ENCODE data around the gene KATNAL1. TPM values are rescaled to one million over a fixed set of nuclear protein-coding genes. Genes with fewer than 3 reads are reported as not detected.

The KATNAL1 gene
- total and polyA plus RNA-seq, 2 of the 4 experiments (the other 2 are of a cell fraction), result 6.9 to 16.8 TPM

DNA sequence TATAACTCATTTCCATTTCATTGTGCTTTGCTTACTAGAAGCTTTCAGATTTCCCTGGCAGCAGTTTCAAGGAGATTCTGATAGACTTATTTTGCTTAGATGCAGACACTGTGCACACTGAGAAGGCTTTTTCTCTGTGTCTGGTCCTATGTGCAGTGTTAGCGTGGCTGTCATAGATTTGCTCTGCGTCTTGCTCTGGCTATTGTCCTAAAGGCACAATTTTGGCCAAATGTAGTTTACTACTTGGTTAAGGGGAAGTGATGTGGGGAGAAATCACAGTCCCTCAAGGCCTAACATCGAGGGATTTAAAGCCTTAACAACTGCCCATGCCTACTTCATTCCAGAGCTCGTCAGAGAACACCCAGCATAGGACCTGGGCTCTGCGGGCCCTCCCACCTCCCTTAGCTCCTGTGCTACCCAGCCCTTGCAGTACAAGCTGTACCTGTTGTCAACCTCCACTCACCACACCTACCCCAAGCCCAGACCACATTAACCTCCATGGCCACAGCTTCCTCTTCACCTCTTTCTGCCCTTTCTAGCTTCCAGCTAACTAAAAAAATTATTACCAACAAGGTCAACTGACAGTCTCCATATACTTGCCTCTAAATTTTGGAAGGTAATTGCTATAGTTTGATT is 38.9 kb upstream of the KATNAL1 start:
- Histone ChIP-seq H3K4me3 (ENCODE audit: insufficient read depth, low read depth, low read length) (no peak overlapping the region), H3K36me3 (ENCODE audit: control insufficient read depth, insufficient read depth, low read length) (no peaks in the 10 kb centered on the region), H3K56ac (ENCODE audit: extremely low read depth, insufficient read depth, low read length) (no peak overlapping the region), H3K27ac (ENCODE audit: insufficient read depth, low read length) (no peak overlapping the region), H3K27me3 (ENCODE audit: control insufficient read depth, insufficient read depth, low read length) (no peaks in the 10 kb centered on the region), H2BK5ac (ENCODE audit: low read depth, low read length, poor library complexity, severe bottlenecking) (no peak overlapping the region), H3K23ac (ENCODE audit: low read depth, low read length) (no peak overlapping the region), H3K4ac (ENCODE audit: low read depth, low read length) (no peak overlapping the region), H3K9ac (ENCODE audit: low read depth, low read length) (no peak overlapping the region), H3K79me1 (ENCODE audit: low read depth in 1 of 2, low read length in 2 of 2) (peaks cover 0 to 2% of the 10 kb centered on the region in 2 experiments; a peak in 1 of 4 replicates), H3K4me1 (ENCODE audit: control insufficient read depth, insufficient read depth, low read length) (peaks cover 8% of the 10 kb centered on the region), H3K9me1 (ENCODE audit: insufficient read depth, low read length) (peaks cover 6% of the 10 kb centered on the region; the same call in 1 of the 2 replicates), H4K20me1 (ENCODE audit: insufficient read depth, low read length) (no peaks in the 10 kb centered on the region), H4K8ac (ENCODE audit: low read depth in 2 of 2, low read length in 2 of 2) (no peak overlapping the region), H2BK15ac (ENCODE audit: low read depth, low read length) (no peak overlapping the region), H2AFZ (replicated peaks; ENCODE audit: low read length, poor library complexity) (no peak overlapping the region), H3K4me2 (ENCODE audit: low read depth, low read length) (no peak overlapping the region), H2AK5ac (ENCODE audit: low read depth, low read length) (no peak overlapping the region; the same call in 1 of the 2 replicates), H4K5ac (ENCODE audit: low read depth, low read length) (no peak overlapping the region), H3K14ac (replicated peaks; ENCODE audit: low read depth, low read length) (no peak overlapping the region), H4K91ac (ENCODE audit: insufficient read depth, low read depth, low read length) (no peak overlapping the region), H2BK120ac (ENCODE audit: low read depth, low read length) (no peak overlapping the region), H3K18ac (ENCODE audit: low read depth, low read length) (no peak overlapping the region), H2AK9ac (replicated peaks; ENCODE audit: low read depth, low read length, poor library complexity) (peak overlapping the region; percentile 40), H2BK20ac (ENCODE audit: low read depth, low read length) (no peak overlapping the region), H3K9me3 (ENCODE audit: control insufficient read depth, insufficient read depth, low read length) (no peaks in the 10 kb centered on the region)
- intact Hi-C loops (cut with micrococcal nuclease) (no loop called here), in situ Hi-C loops (cut with MboI; ENCODE audit: low sequenced_read_pairs) (no loop called here), dilution Hi-C loops (cut with HindIII; ENCODE audit: low sequenced_read_pairs, unreplicated experiment) (no loop called here)
- no TSS peak for BruUV-seq (replicated peaks)
- TF ChIP-seq, protein P1, sequence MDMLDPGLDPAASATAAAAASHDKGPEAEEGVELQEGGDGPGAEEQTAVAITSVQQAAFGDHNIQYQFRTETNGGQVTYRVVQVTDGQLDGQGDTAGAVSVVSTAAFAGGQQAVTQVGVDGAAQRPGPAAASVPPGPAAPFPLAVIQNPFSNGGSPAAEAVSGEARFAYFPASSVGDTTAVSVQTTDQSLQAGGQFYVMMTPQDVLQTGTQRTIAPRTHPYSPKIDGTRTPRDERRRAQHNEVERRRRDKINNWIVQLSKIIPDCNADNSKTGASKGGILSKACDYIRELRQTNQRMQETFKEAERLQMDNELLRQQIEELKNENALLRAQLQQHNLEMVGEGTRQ (IDR thresholded peaks at IDR 0.05; ENCODE audit: low read depth, low read length), result no peak
- no peak for TF ChIP-seq CHD1 (IDR thresholded peaks at IDR 0.05; ENCODE audit: low read depth, low read length)
- TF ChIP-seq ELK1 (IDR thresholded peaks at IDR 0.05; ENCODE audit: borderline replicate concordance, low read depth, low read length), result no peak
- TF ChIP-seq BHLHE40 (IDR thresholded peaks at IDR 0.05; ENCODE audit: low read depth, low read length), result no peak
- TF ChIP-seq MAZ (IDR thresholded peaks at IDR 0.05; ENCODE audit: borderline replicate concordance, low read depth, low read length), result no peak
- no peak for TF ChIP-seq RAD21 (IDR thresholded peaks at IDR 0.05; ENCODE audit: low read length)
- TF ChIP-seq MAFK (IDR thresholded peaks at IDR 0.05; ENCODE audit: low read depth, low read length), result no peak
- TF ChIP-seq MXI1 (IDR thresholded peaks at IDR 0.05; ENCODE audit: borderline replicate concordance, low read depth, low read length), result no peak
- TF ChIP-seq FOS (IDR thresholded peaks at IDR 0.05; ENCODE audit: low read depth, low read length), result no peak
- TF ChIP-seq CTCF (conservative IDR thresholded peaks at IDR 0.05; ENCODE audit: low read depth, low read length), result no peak
- TF ChIP-seq CEBPB (IDR thresholded peaks at IDR 0.05; ENCODE audit: low read depth, low read length), result no peak
- TF ChIP-seq RCOR1 (IDR thresholded peaks at IDR 0.05; ENCODE audit: insufficient replicate concordance, low read length), result no peak
- TF ChIP-seq RFX5 (IDR thresholded peaks at IDR 0.05; ENCODE audit: low read depth, low read length), result no peak
- no peak for TF ChIP-seq NFE2L2 (IDR thresholded peaks at IDR 0.05; ENCODE audit: low read depth, low read length)
- TF ChIP-seq SMC3 (IDR thresholded peaks at IDR 0.05; ENCODE audit: low read depth, low read length), result no peak
- TF ChIP-seq POLR2A (IDR thresholded peaks at IDR 0.05; ENCODE audit: low read depth, low read length), result no peak
- ATAC-seq (ENCODE audit: low read depth), result no peak
- no peak for DNase-seq
- WGBS, 2 experiments (ENCODE audit: extremely low coverage in 2 of 2, insufficient read length in 1 of 2), result 40% methylated on average over 1 of the region's 5 CpGs; no CpG with 5 or more reads in 1 of the 2 experiments
- CTCF ChIA-PET, result interaction anchor here (0.6 to 0.9 kb wide), 2 partner anchors 20 to 23 kb away, joined by 3 read pairs; no protein-coding TSS in a partner anchor
- POLR2A ChIA-PET (ENCODE audit: unreplicated experiment), result no interaction called here

All from IMR-90 (cell line).